Uterus (tissue), 4 donors: ENCODE data around the gene BRMS1. TPM values are rescaled to one million over a fixed set of nuclear protein-coding genes. Genes with fewer than 3 reads are reported as not detected.
A peak's percentile ranks its signal among the peaks of the same experiment; 100 is the strongest.

ENCODE experiments used
- DNase-seq, 2 donors: peaks; one replicate each; pipeline ENCODE4 v3.0.0-alpha.2; 2019 to 2020
- H3K27ac ChIP-seq, 2 donors: fragments of 200-600 bp; sonication (generic); 1 replicate in 1 of 2; 2 replicates in 1 of 2; pipeline ENCODE4 v1.5.1; 2016 to 2018
- H3K27me3 ChIP-seq, 2 donors: fragments of 200-600 bp; sonication (generic); one replicate each; pipeline ENCODE4 v1.5.1; 2018 to 2019; ENCODE audit warnings: control low read depth in 1 of 2
- H3K36me3 ChIP-seq, 2 donors: fragments of 200-600 bp; sonication (generic); one replicate each; pipeline ENCODE4 v1.5.1; 2019; ENCODE audit warnings: control low read depth in 1 of 2
- H3K4me1 ChIP-seq, 2 donors: fragments of 200-600 bp; sonication (generic); one replicate each; pipeline ENCODE4 v1.5.1; 2018 to 2019; ENCODE audit warnings: control low read depth in 1 of 2
- H3K4me3 ChIP-seq, 2 donors: fragments of 200-600 bp; sonication (generic); 1 replicate in 1 of 2; 2 replicates in 1 of 2; pipeline ENCODE4 v1.5.1; 2018 to 2019; ENCODE audit warnings: mild to moderate bottlenecking in 1 of 2
- H3K9me3 ChIP-seq, 2 donors: fragments of 200-600 bp; sonication (generic); one replicate each; pipeline ENCODE4 v1.5.1; 2019; ENCODE audit warnings: control low read depth in 1 of 2
- POLR2A ChIP-seq, 2 donors: fragments of 450-650 bp; IDR thresholded peaks; one replicate each; pipeline ENCODE4 v1.6.1; 2016; ENCODE audit warnings: antibody characterized with exemption in 2 of 2, mild to moderate bottlenecking in 1 of 2, moderate library complexity in 1 of 2
- intact Hi-C: fragments of 100-400 bp; cut with DNase I; formaldehyde crosslinking; loops from one replicate; pipeline ENCODE4 v1.15.1; 2023; ENCODE audit warnings: low total_unique reads
- total RNA-seq, 4 donors: library from RNA; depleted of rRNA in 3 of 4; stranded (reverse); fragments of >200 nt in 3 of 4; gene quantifications; one replicate each; pipeline versions ENCODE4 v1.1.0 to v1.2.4, GENCODE V29; 2014 to 2023
- TF ChIP-seq, protein P1 (sequence below), 4 experiments: fragments of 200-600 bp in 2 of 4; fragments of 450-650 bp in 2 of 4; sonication (generic) in 2 of 4; IDR thresholded peaks; one replicate each; pipeline ENCODE4 v1.5.1; 2016 to 2019; ENCODE audit warnings: antibody characterized with exemption in 4 of 4, mild to moderate bottlenecking in 2 of 4, moderate library complexity in 1 of 4
- donor health status: DM: yes; HTN: yes; CAD: no.

BRMS1 gene
- total RNA-seq, 4 donors from 2014 or later = 15.0 to 77.4 (median 21.9) TPM

DNA sequence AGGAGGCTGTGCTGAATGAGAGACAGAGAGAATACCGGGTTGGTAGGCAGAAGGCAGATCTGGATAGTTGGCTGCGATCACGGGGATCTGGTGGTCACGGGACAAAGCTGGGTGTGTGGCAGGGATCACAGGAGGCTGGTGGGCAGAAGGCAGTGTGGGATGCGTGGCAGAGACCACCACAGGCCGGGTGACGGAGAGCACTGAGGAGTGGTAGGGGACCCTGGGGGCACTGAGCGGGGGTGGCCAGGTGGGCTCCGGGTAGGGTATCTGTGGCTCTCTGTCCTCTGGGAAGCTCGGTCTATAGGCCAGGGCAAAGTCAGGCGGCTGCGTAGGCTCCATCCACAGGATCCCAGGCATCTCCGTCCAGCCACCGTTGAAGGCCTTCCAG, 29.4 kb downstream of the BRMS1 start:
- H3K9me3 ChIP-seq = no peaks in the 10 kb centered on the region
- peak overlapping the region; percentile 86 to 93 for H3K27ac ChIP-seq
- peaks cover 0 to 16% of the 10 kb centered on the region in 2 donors for H3K4me1 ChIP-seq
- H3K36me3 ChIP-seq = no peaks in the 10 kb centered on the region
- no peaks in the 10 kb centered on the region for H3K27me3 ChIP-seq
- intact Hi-C loops = no loop called here
- TF ChIP-seq POLR2A (IDR thresholded peaks at IDR 0.05) = no peak
- TF ChIP-seq, protein P1, sequence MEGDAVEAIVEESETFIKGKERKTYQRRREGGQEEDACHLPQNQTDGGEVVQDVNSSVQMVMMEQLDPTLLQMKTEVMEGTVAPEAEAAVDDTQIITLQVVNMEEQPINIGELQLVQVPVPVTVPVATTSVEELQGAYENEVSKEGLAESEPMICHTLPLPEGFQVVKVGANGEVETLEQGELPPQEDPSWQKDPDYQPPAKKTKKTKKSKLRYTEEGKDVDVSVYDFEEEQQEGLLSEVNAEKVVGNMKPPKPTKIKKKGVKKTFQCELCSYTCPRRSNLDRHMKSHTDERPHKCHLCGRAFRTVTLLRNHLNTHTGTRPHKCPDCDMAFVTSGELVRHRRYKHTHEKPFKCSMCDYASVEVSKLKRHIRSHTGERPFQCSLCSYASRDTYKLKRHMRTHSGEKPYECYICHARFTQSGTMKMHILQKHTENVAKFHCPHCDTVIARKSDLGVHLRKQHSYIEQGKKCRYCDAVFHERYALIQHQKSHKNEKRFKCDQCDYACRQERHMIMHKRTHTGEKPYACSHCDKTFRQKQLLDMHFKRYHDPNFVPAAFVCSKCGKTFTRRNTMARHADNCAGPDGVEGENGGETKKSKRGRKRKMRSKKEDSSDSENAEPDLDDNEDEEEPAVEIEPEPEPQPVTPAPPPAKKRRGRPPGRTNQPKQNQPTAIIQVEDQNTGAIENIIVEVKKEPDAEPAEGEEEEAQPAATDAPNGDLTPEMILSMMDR (IDR thresholded peaks at IDR 0.05) = no peak
- no peak for DNase-seq
- peak overlapping the region in 1 of 2 donors; percentile 48 for H3K4me3 ChIP-seq

DNA sequence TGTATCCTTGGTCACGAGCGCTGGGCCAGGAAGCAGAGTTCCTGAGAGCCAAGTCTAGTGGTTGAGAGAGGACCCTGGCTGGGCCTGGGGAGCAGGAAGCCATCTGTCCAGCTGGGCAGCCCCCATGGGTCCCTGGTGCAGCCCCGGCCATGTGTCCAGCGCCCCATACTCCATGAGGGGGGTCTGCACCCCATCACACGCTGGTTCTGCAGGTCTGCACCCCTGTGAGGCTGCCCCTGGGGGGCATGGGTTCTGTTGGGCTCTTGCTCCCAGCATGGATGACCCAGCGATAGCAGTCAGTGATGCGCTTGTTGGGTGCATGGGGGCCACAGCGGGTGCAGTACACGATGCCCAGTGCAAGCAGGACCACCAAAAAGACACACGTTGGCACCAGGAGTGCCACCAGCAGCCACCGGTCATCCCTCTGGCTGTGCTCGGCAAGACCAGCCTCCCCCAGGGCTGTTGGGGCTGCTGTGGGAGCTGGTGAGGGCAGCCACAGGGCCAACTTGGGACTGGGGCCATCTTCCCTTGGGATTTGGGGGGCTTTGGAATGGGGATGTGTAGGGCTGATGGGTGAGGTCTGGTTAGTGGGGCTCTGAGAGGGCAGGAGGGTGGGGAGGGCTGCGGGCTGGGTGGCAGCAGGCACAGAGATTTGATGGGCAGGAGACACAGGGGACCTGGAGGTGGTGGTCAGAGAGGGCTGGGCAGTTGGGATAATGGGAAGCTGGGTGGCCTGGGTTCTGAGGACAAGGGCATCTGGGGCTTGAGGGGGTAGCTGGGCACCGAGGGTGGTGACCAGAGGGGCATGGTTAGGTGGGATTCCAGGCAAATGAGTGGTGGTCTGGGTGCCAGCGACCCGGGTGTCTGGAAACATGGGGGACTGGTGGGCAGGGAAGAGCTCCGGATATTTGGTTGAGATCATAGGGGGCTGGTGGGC, 30.1 kb downstream of the BRMS1 start:
- Histone ChIP-seq H3K4me3 (peak overlapping the region in 1 of 2 donors; percentile 45), H3K27me3 (no peaks in the 10 kb centered on the region), H3K36me3 (no peaks in the 10 kb centered on the region), H3K4me1 (peaks cover 0 to 16% of the 10 kb centered on the region in 2 donors), H3K9me3 (no peaks in the 10 kb centered on the region), H3K27ac (peak overlapping the region; percentile 86 to 93)
- TF ChIP-seq, protein P1 (IDR thresholded peaks at IDR 0.05) = no peak
- TF ChIP-seq POLR2A (IDR thresholded peaks at IDR 0.05) = no peak
- intact Hi-C loops = no loop called here
- no peak for DNase-seq

- H3K27me3 ChIP-seq = no peaks in the 10 kb centered on the region
- H3K9me3 ChIP-seq = no peaks in the 10 kb centered on the region
- TF ChIP-seq POLR2A (IDR thresholded peaks at IDR 0.05) = no peak
- TF ChIP-seq, protein P1 (IDR thresholded peaks at IDR 0.05) = no peak
- peak overlapping the region; percentile 43 to 45 for H3K4me3 ChIP-seq
- peaks cover 0 to 16% of the 10 kb centered on the region in 2 donors for H3K4me1 ChIP-seq
- intact Hi-C loops = no loop called here
- peak overlapping the region; percentile 86 to 93 for H3K27ac ChIP-seq
- H3K36me3 ChIP-seq = no peaks in the 10 kb centered on the region
- DNase-seq = no peak
Measured at GRCh38 chr11:66314186-66314501, 30.8 kb downstream of the BRMS1 start.

DNA sequence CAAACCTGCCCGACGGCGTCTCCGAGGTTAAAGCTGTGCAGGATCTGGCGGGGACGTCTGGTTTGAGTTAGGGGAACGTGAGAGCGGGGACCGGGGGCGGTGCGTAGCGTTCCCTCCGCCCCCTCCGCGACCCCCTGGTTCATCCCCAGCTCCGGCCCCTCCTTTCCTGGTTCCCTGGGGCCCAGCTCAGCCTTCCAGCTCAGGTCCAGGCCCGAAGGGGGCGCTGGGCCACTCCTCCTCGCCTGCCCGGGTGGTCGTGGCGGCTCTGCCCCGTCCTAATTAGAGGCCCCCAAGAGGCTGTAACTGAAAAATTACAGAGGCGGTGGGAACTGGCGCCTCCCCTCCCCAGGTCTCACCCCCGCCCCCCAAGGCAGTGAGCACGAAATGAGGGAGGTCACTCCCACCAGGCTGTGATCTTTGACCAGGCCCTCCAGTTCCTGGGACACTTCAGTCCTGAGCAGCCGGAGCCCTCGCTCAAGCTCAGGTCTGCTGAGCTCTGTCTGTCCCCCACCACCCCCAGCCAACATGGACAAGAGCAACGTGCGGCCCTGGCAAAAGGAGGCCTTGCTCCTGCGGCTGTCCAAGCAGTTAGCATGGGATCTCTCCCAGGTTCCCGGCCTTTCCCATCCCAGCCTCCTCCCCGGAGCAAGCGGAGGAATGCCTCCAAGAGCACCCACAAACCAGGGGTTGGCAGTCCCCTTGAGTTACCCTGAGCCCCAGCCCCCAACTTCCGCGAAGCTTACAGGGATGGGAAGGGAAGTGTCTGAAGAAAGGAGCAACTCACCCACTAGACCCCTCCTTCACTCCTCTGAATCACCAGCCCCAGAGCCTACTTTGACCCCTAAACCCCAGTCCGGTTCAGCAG, 31.4 kb downstream of the BRMS1 start:
- peak; percentile 42 to 74 for DNase-seq
- Histone ChIP-seq H3K4me1 (peaks cover 0 to 16% of the 10 kb centered on the region in 2 donors), H3K4me3 (peak overlapping the region; percentile 43 to 45), H3K27me3 (no peaks in the 10 kb centered on the region), H3K27ac (peak overlapping the region; percentile 86 to 93), H3K36me3 (no peaks in the 10 kb centered on the region), H3K9me3 (no peaks in the 10 kb centered on the region)
- no peak for TF ChIP-seq POLR2A (IDR thresholded peaks at IDR 0.05)
- TF ChIP-seq, protein P1 (IDR thresholded peaks at IDR 0.05) = peak in 1 of 4 experiments; percentile 13
- intact Hi-C loops = no loop called here
